Smooth muscle cell (in vitro differentiated cells): Measurements from ENCODE around the gene CYP4Z1. TPM values are rescaled to one million over a fixed set of nuclear protein-coding genes. Genes with fewer than 3 reads are reported as not detected.

Experiments
- DNase-seq: peaks from one replicate; lab custom pipeline; 2025; ENCODE audit not compliant: unreplicated experiment; lab: John Stamatoyannopoulos, UW
- H2AFZ ChIP-seq: fragments of 200-600 bp; sonication (generic); 2 replicates; pipeline ENCODE4 v1.6.0; 2016; ENCODE audit warnings: antibody characterized with exemption, low read depth, mild to moderate bottlenecking
- H3F3A ChIP-seq: fragments of 200-600 bp; sonication (generic); 2 replicates; pipeline ENCODE4 v1.6.0; 2017; ENCODE audit warnings: antibody characterized with exemption, low read depth
- H3K27ac ChIP-seq: fragments of 200-600 bp; sonication (generic); 2 replicates; pipeline ENCODE4 v1.5.1; 2016; ENCODE audit warnings: low read depth, mild to moderate bottlenecking
- H3K27me3 ChIP-seq: fragments of 200-600 bp; sonication (generic); 2 replicates; pipeline ENCODE4 v1.6.1; 2016; ENCODE audit warnings: low read depth, mild to moderate bottlenecking
- H3K36me3 ChIP-seq: fragments of 200-600 bp; sonication (generic); 2 replicates; pipeline ENCODE4 v1.5.1; 2016; ENCODE audit warnings: low read depth
- H3K4me1 ChIP-seq: fragments of 200-600 bp; sonication (generic); 2 replicates; pipeline ENCODE4 v1.5.1; 2016; ENCODE audit warnings: low read depth
- H3K4me2 ChIP-seq: fragments of 200-600 bp; sonication (generic); 2 replicates; pipeline ENCODE4 v1.6.0; 2016; ENCODE audit warnings: mild to moderate bottlenecking
- H3K4me3 ChIP-seq: fragments of 200-600 bp; sonication (generic); 2 replicates; pipeline ENCODE4 v1.5.1; 2016; ENCODE audit warnings: mild to moderate bottlenecking
- H3K79me2 ChIP-seq: fragments of 200-600 bp; sonication (generic); 2 replicates; pipeline ENCODE4 v1.6.0; 2016; ENCODE audit warnings: low read depth, mild to moderate bottlenecking
- H3K9ac ChIP-seq: fragments of 200-600 bp; sonication (generic); 2 replicates; pipeline ENCODE4 v1.6.0; 2016; ENCODE audit warnings: low read depth
- H3K9me3 ChIP-seq: fragments of 200-600 bp; sonication (generic); replicated peaks from 2 replicates; pipeline ENCODE4 v1.5.1; 2016; ENCODE audit warnings: low read depth
- H4K20me1 ChIP-seq: fragments of 200-600 bp; sonication (generic); 2 replicates; pipeline ENCODE4 v1.6.0; 2016; ENCODE audit warnings: low read depth
- WGBS: methylation state at CpG from one replicate; pipeline ENCODE4 v1.1.7; 2016; ENCODE audit warnings: low lambda C conversion rate; 5-methylcytosine and 5-hydroxymethylcytosine counted together
- polyA plus RNA-seq: library from polyadenylated mRNA; unstranded; fragments of >200 nt; fragmentation: Nextera tagmentation; extraction: Ambion mirVana; gene quantifications from 2 replicates; pipeline ENCODE4 v1.2.1, GENCODE V29; 2016
- total RNA-seq: library from RNA; depleted of rRNA; stranded (reverse); fragments of >200 nt; gene quantifications from 2 replicates; pipeline ENCODE4 v1.2.3, GENCODE V29; 2014
- TF ChIP-seq, protein P1 (sequence below): fragments of 200-600 bp; sonication (generic); IDR thresholded peaks from 2 replicates; pipeline ENCODE4 v1.5.1; 2017; ENCODE audit warnings: borderline replicate concordance, mild to moderate bottlenecking, antibody characterized with exemption; ENCODE audit not compliant: insufficient read depth, poor library complexity, severe bottlenecking

The CYP4Z1 gene, protein sequence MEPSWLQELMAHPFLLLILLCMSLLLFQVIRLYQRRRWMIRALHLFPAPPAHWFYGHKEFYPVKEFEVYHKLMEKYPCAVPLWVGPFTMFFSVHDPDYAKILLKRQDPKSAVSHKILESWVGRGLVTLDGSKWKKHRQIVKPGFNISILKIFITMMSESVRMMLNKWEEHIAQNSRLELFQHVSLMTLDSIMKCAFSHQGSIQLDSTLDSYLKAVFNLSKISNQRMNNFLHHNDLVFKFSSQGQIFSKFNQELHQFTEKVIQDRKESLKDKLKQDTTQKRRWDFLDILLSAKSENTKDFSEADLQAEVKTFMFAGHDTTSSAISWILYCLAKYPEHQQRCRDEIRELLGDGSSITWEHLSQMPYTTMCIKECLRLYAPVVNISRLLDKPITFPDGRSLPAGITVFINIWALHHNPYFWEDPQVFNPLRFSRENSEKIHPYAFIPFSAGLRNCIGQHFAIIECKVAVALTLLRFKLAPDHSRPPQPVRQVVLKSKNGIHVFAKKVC
- not detected in 2 replicates for total RNA-seq
- polyA plus RNA-seq, result not detected in 2 replicates

DNA sequence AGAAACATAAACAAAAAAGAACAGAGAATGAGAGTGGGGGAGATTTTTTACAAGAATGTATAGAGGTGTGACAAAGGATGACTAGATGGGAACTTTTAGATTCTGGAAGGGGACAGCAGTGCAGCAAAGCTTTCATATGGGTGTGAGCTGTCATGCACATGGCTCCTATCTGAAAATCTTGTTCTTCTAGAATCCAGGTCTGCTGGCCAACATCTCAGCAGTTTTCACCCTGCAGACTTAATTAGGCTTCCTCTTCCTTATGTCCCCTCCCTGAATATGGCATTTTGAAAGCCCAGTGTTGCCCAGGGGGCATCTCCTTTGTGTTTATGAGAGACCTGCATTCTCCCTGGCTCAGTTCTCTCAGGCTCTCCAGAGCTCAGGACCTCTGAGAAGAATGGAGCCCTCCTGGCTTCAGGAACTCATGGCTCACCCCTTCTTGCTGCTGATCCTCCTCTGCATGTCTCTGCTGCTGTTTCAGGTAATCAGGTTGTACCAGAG lies at the start of gene CYP4Z1:
Gene CYP4Z1, plus strand, starts transcription at position 135 of the 498 bp plus-strand sequence. Its CDS starts 260 bp downstream, at position 395.
- TF ChIP-seq, protein P1, sequence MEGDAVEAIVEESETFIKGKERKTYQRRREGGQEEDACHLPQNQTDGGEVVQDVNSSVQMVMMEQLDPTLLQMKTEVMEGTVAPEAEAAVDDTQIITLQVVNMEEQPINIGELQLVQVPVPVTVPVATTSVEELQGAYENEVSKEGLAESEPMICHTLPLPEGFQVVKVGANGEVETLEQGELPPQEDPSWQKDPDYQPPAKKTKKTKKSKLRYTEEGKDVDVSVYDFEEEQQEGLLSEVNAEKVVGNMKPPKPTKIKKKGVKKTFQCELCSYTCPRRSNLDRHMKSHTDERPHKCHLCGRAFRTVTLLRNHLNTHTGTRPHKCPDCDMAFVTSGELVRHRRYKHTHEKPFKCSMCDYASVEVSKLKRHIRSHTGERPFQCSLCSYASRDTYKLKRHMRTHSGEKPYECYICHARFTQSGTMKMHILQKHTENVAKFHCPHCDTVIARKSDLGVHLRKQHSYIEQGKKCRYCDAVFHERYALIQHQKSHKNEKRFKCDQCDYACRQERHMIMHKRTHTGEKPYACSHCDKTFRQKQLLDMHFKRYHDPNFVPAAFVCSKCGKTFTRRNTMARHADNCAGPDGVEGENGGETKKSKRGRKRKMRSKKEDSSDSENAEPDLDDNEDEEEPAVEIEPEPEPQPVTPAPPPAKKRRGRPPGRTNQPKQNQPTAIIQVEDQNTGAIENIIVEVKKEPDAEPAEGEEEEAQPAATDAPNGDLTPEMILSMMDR, result no peak
- H3F3A ChIP-seq, result no peaks in the 10 kb centered on the region

DNA sequence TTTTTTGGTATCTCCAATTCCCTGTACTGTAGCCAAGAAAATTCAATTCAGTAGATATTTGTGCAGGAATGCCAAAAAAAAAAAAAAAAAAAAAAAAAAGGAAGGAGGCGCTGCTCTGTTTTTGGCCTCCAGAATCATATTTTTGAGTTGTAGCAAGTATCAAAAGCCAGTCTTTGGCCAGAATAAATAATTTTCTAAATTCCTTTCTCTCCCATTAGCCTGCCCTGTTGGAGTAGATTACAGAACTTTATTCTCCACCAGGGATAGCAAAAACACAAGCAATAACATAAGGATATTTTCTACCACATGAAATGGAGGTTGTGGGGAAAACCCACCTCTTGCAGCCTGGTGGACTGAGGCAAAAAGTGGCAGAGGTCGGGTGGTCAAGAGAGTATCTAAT lies 46.0 kb upstream of the CYP4Z1 start:
- H3K9me3 ChIP-seq, result no peaks in the 10 kb centered on the region
- H3K27ac ChIP-seq, result no peak overlapping the region
- no peaks in the 10 kb centered on the region for H4K20me1 ChIP-seq
- H3F3A ChIP-seq, result no peaks in the 10 kb centered on the region
- no peak overlapping the region for H3K9ac ChIP-seq
- H3K4me2 ChIP-seq, result no peak overlapping the region
- DNase-seq, result no peak
- WGBS, result 92% methylated on average over 2 of the region's 2 CpGs
- no peak overlapping the region for H2AFZ ChIP-seq
- H3K4me1 ChIP-seq, result no peaks in the 10 kb centered on the region
- TF ChIP-seq, protein P1, result no peak
- no peaks in the 10 kb centered on the region for H3K36me3 ChIP-seq
- H3K4me3 ChIP-seq, result no peak overlapping the region
- peaks cover 37% of the 10 kb centered on the region for H3K27me3 ChIP-seq
- H3K79me2 ChIP-seq, result no peaks in the 10 kb centered on the region

More for the DNA sequence above, at the start of gene CYP4Z1:
- no peak for DNase-seq
- no peak within 1 kb of the TSS for H3K9ac ChIP-seq
- no peaks in the 10 kb centered on the region for H3K36me3 ChIP-seq
- no peaks in the 10 kb centered on the region for H3K79me2 ChIP-seq
- H2AFZ ChIP-seq, result no peak within 1 kb of the TSS
- H4K20me1 ChIP-seq, result no peaks in the 10 kb centered on the region
- no peak within 1 kb of the TSS for H3K4me3 ChIP-seq
- no peaks in the 10 kb centered on the region for H3K4me1 ChIP-seq
- H3K27me3 ChIP-seq, result peaks cover 15% of the 10 kb centered on the region
- no peaks in the 10 kb centered on the region for H3K9me3 ChIP-seq
- no peak within 1 kb of the TSS for H3K4me2 ChIP-seq
- no peak within 1 kb of the TSS for H3K27ac ChIP-seq

DNA sequence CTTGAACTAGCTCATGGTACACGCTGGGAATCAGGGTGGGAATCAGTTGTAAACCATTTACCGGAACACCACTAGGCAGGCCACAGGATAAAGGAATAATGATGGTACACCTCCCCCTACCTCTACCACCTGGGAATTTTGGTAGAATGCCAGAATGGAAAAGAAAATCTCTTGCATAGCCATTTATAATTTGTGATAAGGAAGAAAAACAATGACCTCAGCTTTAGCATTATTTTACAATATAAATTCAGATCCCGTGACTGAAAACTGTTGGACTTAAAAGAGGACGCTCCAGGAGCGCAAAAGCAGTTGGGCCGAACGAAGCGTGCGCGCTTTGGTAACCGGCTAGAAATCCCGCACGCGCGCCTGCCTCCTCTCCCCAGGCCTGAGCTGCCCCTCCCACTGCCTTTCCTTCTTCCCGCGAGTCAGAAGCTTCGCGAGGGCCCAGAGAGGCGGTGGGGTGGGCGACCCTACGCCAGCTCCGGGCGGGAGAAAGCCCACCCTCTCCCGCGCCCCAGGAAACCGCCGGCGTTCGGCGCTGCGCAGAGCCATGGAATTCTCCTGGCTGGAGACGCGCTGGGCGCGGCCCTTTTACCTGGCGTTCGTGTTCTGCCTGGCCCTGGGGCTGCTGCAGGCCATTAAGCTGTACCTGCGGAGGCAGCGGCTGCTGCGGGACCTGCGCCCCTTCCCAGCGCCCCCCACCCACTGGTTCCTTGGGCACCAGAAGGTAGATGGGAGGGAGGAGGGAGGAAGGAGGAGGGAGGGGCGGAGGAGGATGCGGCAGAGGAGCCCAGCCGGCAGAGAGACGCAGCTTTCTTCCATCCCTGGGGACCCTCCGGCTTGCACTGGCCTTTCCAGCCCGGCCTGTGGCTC lies 43.5 kb upstream of the CYP4Z1 start, which contains the start of gene CYP4X1:
Gene CYP4X1, plus strand, starts transcription at position 402 of the 873 bp plus-strand sequence. Its CDS starts 149 bp downstream, at position 551.
- no peaks in the 10 kb centered on the region for H3K9me3 ChIP-seq
- DNase-seq, result no peak
- no peaks in the 10 kb centered on the region for H3K36me3 ChIP-seq
- no peaks in the 10 kb centered on the region for H3F3A ChIP-seq
- H3K79me2 ChIP-seq, result no peaks in the 10 kb centered on the region
- peak within 1 kb of the TSS; percentile 42 for H3K4me3 ChIP-seq
- whole genome bisulfite sequencing, result 5% methylated on average over 44 of the region's 49 CpGs
- no peak within 1 kb of the TSS for H3K9ac ChIP-seq
- H3K4me2 ChIP-seq, result peak within 1 kb of the TSS; percentile 80
- H3K27ac ChIP-seq, result no peak within 1 kb of the TSS
- peak within 1 kb of the TSS; percentile 24 for H2AFZ ChIP-seq
- no peaks in the 10 kb centered on the region for H4K20me1 ChIP-seq
- no peaks in the 10 kb centered on the region for H3K4me1 ChIP-seq
- TF ChIP-seq, protein P1, result no peak
- H3K27me3 ChIP-seq, result peaks cover 45% of the 10 kb centered on the region
